ENCODE measurements around the gene ZFHX3.

DNA sequence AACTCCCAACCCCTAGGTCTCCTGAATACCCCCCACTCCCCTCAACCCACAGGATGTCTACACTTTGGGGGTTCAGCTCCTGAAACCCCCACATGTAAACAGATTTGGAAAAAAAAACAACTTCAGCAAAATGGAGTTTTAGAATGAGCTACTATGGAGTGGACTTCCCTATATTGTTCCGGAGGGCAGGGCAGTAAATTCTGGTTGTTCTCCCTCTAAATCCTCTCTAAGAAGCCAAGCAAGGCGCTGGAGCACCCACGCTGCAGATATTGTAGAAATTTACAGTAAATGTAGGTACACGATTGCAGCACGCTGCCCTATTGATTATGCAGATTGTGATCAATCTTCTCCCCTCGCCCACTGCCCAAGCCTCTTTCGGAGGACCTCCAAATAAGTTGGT is 8.5 kb upstream of the ZFHX3 start:
- TF ChIP-seq MTA3 (IDR thresholded peaks at IDR 0.05; ENCODE audit: borderline replicate concordance, low read length) (no peak), POLR2A (IDR thresholded peaks at IDR 0.05; ENCODE audit: low read depth, low read length) (no peak), POLR2AphosphoS5 (IDR thresholded peaks at IDR 0.05; ENCODE audit: low read length) (no peak), SP1 (IDR thresholded peaks at IDR 0.05; ENCODE audit: low read depth, low read length) (no peak), EZH2 (IDR thresholded peaks at IDR 0.05; ENCODE audit: borderline replicate concordance, control insufficient read depth, low read depth, low read length) (no peak)
- TF ChIP-seq, protein P1, sequence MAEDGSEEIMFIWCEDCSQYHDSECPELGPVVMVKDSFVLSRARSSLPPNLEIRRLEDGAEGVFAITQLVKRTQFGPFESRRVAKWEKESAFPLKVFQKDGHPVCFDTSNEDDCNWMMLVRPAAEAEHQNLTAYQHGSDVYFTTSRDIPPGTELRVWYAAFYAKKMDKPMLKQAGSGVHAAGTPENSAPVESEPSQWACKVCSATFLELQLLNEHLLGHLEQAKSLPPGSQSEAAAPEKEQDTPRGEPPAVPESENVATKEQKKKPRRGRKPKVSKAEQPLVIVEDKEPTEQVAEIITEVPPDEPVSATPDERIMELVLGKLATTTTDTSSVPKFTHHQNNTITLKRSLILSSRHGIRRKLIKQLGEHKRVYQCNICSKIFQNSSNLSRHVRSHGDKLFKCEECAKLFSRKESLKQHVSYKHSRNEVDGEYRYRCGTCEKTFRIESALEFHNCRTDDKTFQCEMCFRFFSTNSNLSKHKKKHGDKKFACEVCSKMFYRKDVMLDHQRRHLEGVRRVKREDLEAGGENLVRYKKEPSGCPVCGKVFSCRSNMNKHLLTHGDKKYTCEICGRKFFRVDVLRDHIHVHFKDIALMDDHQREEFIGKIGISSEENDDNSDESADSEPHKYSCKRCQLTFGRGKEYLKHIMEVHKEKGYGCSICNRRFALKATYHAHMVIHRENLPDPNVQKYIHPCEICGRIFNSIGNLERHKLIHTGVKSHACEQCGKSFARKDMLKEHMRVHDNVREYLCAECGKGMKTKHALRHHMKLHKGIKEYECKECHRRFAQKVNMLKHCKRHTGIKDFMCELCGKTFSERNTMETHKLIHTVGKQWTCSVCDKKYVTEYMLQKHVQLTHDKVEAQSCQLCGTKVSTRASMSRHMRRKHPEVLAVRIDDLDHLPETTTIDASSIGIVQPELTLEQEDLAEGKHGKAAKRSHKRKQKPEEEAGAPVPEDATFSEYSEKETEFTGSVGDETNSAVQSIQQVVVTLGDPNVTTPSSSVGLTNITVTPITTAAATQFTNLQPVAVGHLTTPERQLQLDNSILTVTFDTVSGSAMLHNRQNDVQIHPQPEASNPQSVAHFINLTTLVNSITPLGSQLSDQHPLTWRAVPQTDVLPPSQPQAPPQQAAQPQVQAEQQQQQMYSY (CRISPR knock-in tag; IDR thresholded peaks at IDR 0.05): no peak
- TF ChIP-seq, protein P2, sequence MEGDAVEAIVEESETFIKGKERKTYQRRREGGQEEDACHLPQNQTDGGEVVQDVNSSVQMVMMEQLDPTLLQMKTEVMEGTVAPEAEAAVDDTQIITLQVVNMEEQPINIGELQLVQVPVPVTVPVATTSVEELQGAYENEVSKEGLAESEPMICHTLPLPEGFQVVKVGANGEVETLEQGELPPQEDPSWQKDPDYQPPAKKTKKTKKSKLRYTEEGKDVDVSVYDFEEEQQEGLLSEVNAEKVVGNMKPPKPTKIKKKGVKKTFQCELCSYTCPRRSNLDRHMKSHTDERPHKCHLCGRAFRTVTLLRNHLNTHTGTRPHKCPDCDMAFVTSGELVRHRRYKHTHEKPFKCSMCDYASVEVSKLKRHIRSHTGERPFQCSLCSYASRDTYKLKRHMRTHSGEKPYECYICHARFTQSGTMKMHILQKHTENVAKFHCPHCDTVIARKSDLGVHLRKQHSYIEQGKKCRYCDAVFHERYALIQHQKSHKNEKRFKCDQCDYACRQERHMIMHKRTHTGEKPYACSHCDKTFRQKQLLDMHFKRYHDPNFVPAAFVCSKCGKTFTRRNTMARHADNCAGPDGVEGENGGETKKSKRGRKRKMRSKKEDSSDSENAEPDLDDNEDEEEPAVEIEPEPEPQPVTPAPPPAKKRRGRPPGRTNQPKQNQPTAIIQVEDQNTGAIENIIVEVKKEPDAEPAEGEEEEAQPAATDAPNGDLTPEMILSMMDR (IDR thresholded peaks at IDR 0.05 in 2 of 3, conservative IDR thresholded peaks at IDR 0.05 in 1 of 3; ENCODE audit: control insufficient read depth in 2 of 3, extremely low read depth in 1 of 3, insufficient read depth in 1 of 3, low read depth in 3 of 3, low read length in 3 of 3): no peak
